NOMO-1 (cell line): ENCODE data around the gene DMXL2.
"Not testable (repeated sequence)": the region's sequence is repeated elsewhere in the genome, so short reads cannot be mapped to it uniquely, and the experiment has no call there.

Experiments used
- DNase-seq, 2 experiments: peaks; one replicate each; lab custom pipeline; 2025; ENCODE audit not compliant: unreplicated experiment in 2 of 2; lab: John Stamatoyannopoulos, UW

Gene DMXL2

GRCh38 chr15:51577636-51578304, 44.8 kb downstream of the DMXL2 start:
- DNase-seq: peak in 1 of 2 experiments; percentile 22

DNA sequence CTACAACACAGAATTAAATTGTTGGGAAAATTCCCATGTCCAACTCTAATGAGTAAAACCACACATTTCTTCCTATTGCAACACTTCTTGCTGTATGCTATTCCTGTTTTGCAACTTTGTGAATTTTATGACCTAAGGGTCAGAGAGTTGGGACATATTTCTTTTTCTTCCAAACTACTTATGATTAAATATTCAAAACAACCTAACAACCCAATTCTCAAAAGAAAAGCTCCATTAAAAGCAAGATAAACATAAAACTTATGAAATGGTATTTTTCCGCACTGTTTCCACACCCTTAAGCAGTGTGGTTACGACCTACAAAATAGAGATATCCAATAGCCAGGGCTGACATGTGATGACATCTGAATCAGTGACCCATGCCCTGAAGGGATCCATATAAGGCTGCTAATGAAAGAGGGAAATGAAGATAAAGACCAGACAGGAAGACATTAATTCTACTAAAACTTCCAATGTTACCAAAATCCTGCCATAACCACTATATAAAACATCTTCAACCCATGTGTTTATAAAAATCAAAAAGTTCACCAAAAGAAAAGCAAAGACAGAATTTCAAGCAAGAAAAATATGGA, 45.6 kb downstream of the DMXL2 start:
- peak; percentile 53 to 97 for DNase-seq

DNA sequence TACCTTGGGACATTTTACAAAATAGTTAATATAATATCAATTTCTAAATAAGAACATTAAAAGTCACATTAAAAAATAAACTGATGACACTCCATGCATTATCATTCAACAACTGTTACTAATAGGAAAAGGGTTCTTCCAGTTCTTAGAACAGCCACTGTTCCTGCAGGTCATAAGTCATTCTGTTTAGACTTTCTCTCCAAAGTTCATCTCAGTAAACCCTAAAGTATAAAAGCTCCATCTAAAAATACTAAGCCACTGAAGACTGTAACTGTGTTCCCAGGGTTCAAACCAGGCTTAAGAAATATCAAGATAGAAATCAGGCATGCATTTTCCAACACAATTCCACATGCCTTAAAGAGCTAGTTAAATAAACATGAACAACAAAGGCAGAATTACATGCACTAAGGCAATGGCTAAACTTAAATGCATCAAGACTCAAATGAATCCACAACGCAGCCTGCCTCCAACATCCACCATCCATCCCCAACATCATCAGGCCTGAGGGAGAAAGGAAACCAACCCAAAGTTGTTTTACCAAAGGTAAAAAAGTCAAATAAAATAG, 46.2 kb downstream of the DMXL2 start:
- peak in 1 of 2 experiments; percentile 53 for DNase-seq

DNA sequence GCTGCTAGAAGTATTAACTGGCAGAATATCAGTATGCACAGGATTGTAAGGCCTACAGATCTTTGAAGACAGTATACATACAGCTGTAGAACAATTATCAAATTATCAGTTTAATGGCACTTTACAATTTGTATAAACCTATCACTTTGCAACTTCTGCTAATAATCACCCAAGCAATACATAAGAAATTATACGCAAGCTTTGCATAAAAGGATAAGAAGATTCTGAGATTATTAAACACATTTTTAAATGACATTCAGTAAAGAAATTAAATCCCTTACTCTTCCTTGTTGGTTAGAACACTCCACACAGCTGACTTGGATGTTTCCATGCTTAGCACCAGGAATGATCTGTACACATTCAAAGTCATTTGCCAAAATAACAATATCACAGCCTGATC, 46.8 kb downstream of the DMXL2 start:
- DNase-seq: no peak

- DNase-seq: not testable (repeated sequence)
These were observed 49.2 kb downstream of the DMXL2 start for GRCh38 chr15:51573352-51573751.

DNA sequence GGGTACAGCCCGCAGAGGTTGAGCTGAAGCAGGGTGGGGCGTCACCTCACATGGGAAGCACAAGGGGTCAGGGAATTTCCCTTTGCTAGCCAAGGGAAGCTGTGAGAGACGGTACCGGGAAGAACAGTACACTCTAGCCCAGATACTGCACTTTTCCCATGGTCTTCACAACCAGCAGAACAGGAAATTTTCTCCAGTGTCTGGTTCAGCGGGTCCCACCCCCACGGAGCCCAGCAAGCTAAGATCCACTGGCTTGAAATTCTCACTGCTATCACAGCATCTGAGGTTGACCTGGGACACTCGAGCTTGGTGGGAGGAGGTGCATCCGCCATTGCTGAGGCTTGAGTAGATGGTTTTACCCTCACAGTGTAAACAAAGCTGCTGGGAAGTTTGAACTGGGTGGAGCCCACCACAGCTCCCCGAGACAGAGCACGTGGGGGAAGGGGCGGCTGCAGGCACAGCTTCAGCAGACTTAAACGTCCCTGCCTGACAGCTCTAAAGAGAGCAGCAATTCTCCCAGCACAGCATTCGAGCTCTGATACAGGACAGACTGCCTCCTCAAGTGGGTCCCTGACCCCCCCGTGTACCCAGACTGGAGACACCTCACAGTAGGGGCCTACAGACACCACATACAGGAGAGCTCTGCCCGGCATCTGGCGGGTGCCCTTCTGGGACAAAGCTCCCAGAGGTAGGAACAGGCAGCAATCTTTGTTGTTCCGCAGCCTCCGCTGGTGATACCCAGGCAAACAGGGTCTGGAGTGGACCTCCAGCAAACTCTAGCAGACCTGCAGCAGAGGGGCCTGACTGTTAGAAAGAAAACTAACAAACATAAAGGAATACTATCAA, 53.4 kb downstream of the DMXL2 start:
- not testable (repeated sequence) for DNase-seq

DNA sequence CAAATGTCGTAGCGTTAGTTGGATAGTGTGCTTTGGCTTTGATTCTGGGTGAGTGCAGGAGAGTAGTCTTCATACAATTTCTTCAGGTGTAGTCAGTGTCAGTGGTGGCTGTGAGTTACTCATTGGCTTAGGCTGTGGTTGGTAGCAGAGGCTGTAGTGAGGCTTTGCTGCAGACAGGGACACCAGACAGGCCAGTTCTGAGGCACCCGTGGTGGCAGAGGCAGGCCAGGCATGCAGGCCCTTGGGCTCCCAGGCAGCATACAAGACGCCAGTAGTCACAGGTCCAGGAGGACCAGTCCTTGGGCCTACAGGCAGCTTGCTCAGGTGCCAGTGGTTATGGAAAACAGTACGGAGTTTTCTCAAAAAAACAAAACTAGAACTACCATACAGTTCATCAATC, 61.3 kb downstream of the DMXL2 start:
- no peak for DNase-seq

- no peak for DNase-seq
These were observed 63.7 kb downstream of the DMXL2 start for GRCh38 chr15:51558876-51559275.

- peak; percentile 52 to 95 for DNase-seq
These were observed 64.2 kb downstream of the DMXL2 start for GRCh38 chr15:51558411-51558810.

DNA sequence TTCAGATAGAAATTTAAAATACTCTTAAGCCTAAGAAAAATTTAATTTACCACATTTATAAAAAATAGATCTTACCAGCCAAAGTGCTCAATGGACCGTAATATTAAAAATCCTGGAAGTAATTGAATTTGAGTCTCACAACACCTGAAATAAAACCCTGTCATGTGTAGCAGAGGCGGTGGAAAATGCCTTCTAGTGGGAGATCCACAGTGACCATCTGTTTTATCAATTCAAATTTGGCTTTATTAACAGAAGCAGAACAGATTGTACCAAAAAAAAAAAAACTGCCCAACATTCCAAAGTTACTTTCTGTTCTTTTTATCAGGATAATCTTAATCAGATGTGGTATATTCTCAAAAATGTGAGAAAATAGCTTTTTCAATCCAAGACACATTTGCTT, 71.7 kb downstream of the DMXL2 start:
- no peak for DNase-seq

- no peak for DNase-seq
These were observed 74.9 kb downstream of the DMXL2 start for GRCh38 chr15:51547656-51548055.

DNA sequence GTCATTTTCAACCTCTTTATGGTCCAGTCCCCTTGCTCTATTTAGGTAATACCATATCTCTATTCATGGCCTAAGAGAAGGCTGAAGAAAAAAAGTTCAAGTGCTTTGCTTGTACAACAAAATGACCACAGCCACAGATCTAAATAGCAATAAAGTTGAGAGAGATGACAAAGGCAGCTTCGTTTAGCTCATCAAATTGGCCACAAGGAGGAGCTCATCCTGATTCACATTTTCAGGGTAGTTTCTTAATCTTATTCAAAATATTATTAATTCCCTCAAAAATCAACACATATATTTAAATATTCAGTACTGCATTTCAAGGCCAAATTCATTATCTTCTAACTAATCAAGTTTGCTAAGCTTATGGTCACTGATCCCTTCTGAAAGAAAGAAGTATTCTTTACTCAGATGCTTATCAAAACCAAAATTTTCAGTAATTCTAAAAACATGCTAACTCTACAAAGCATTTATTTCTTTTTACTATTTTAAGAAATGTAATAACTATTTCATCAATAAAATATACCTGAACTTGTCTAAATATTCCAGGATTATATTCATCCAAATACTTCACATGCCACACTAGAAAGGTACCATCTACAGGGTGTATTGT, 85.5 kb downstream of the DMXL2 start:
- peak in 1 of 2 experiments; percentile 24 for DNase-seq

- DNase-seq: no peak
These were observed 88.7 kb downstream of the DMXL2 start for GRCh38 chr15:51533672-51534398.

GRCh38 chr15:51526955-51527354, 95.6 kb downstream of the DMXL2 start:
- DNase-seq: no peak

- DNase-seq: no peak
These were observed 98.2 kb downstream of the DMXL2 start for GRCh38 chr15:51524376-51524775.

- no peak for DNase-seq
These were observed 106.3 kb downstream of the DMXL2 start for GRCh38 chr15:51516291-51516690.

DNA sequence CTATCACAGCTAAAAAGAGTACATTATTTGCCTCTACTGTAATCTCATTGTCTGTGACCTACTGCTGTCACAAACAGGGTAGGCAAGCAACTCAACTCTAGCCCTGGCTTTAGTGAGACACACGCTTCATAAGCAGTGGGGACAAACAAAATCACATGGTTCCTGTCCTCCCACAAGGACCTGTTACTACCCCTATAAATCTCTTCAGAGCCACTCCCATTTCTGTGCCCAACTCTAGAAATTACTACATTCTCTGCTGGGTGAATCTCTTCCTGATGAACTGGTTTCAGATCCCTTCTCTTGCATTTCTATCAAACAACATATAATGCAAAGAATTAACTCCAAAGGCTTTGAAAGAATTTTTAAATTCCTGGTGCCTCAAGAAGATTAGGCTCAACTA, 117.3 kb downstream of the DMXL2 start:
- DNase-seq: no peak

GRCh38 chr15:51503003-51503402, 119.6 kb downstream of the DMXL2 start:
- no peak for DNase-seq

- peak in 1 of 2 experiments; percentile 1 for DNase-seq
These were observed 123.1 kb downstream of the DMXL2 start for GRCh38 chr15:51499379-51499976.

- no peak for DNase-seq
These were observed 124.8 kb downstream of the DMXL2 start for GRCh38 chr15:51497806-51498205.
